Head of caudate nucleus (tissue), 42 donors: ENCODE data around the gene SIRT1.
"Not testable (repeated sequence)": the region's sequence is repeated elsewhere in the genome, so short reads cannot be mapped to it uniquely, and the experiment has no call there.

Experiments
- DNase-seq, 42 donors: peaks; one replicate each; pipeline versions ENCODE4 v3.0.0 to v3.0.0-alpha.2; 2020 to 2021; ENCODE audit warnings: mixed read lengths in 7 of 42
- intact Hi-C: fragments of 100-400 bp; cut with DNase I; formaldehyde crosslinking; loops from one replicate; pipeline ENCODE4 v1.15.0; 2022

Gene SIRT1

GRCh38 chr10:67934336-67934735, 49.9 kb downstream of the SIRT1 start:
- no peak for DNase-seq
- intact Hi-C loops: no loop called here

- intact Hi-C loops: no loop called here
- DNase-seq: no peak
Observed at GRCh38 chr10:67935223-67935622, 50.8 kb downstream of the SIRT1 start.

- no peak for DNase-seq
- intact Hi-C loops: no loop called here
Observed at GRCh38 chr10:67936416-67936815, 52.0 kb downstream of the SIRT1 start.

- intact Hi-C loops: no loop called here
- no peak for DNase-seq
Observed at GRCh38 chr10:67943917-67944316, 59.5 kb downstream of the SIRT1 start.

GRCh38 chr10:67955614-67956013, 71.2 kb downstream of the SIRT1 start:
- intact Hi-C loops: no loop called here
- DNase-seq: no peak

- no peak for DNase-seq
- intact Hi-C loops: no loop called here
Observed at GRCh38 chr10:67959839-67960476, 75.5 kb downstream of the SIRT1 start.

- no peak for DNase-seq
Observed at GRCh38 chr10:67965456-67965855, 81.0 kb downstream of the SIRT1 start.

GRCh38 chr10:67966035-67966434, 81.6 kb downstream of the SIRT1 start:
- intact Hi-C loops, DNase-seq: not testable (repeated sequence)

More at GRCh38 chr10:67965456-67965855, 81.0 kb downstream of the SIRT1 start:
- intact Hi-C loops: no loop called here
